Kidney (tissue), 14 donors: ENCODE data around the gene PLSCR1. TPM values are rescaled to one million over a fixed set of nuclear protein-coding genes. Genes with fewer than 3 reads are reported as not detected.

Source experiments
- DNase-seq, 5 donors: peaks; one replicate each; pipeline ENCODE4 v3.0.0-alpha.2; 2013 to 2020
- FAIRE-seq: peaks from 2 replicates; lab custom pipeline; 2012; peaks lifted over from hg19 to GRCh38; lab: Jason Lieb, UNC
- H3K27ac ChIP-seq, 2 donors: one replicate each; pipeline ENCODE4 v1.7.0; 2013; ENCODE audit warnings: low read depth in 2 of 2, low read length in 2 of 2, inconsistent platforms in 1 of 2
- H3K27me3 ChIP-seq: one replicate; pipeline ENCODE4 v1.7.1; 2013; ENCODE audit warnings: low read length, inconsistent platforms; ENCODE audit not compliant: control insufficient read depth, insufficient read depth
- H3K36me3 ChIP-seq, 3 donors: one replicate each; pipeline versions ENCODE4 v1.7.0 to v1.7.1; 2013; ENCODE audit warnings: low read length in 3 of 3, control low read depth in 1 of 3, inconsistent platforms in 1 of 3; ENCODE audit not compliant: insufficient read depth in 3 of 3, control insufficient read depth in 2 of 3
- H3K4me1 ChIP-seq, 3 donors: one replicate each; pipeline versions ENCODE4 v1.7.0 to v1.7.1; 2013; ENCODE audit warnings: low read length in 3 of 3, inconsistent platforms in 1 of 3, low read depth in 1 of 3; ENCODE audit not compliant: control insufficient read depth in 2 of 3, insufficient read depth in 2 of 3
- H3K4me3 ChIP-seq, 3 donors: one replicate each; pipeline versions ENCODE4 v1.7.0 to v1.8.1; 2013; ENCODE audit warnings: low read length in 3 of 3, control low read depth in 1 of 3, inconsistent platforms in 1 of 3
- H3K9ac ChIP-seq, 3 donors: one replicate each; pipeline versions ENCODE4 v1.7.0 to v1.7.1; 2013; ENCODE audit warnings: low read length in 3 of 3, control low read depth in 1 of 3, inconsistent platforms in 1 of 3
- H3K9me3 ChIP-seq, 3 donors: one replicate each; pipeline versions ENCODE4 v1.7.0 to v1.7.1; 2013; ENCODE audit warnings: low read length in 3 of 3, control low read depth in 1 of 3, inconsistent platforms in 1 of 3; ENCODE audit not compliant: control insufficient read depth in 2 of 3, insufficient read depth in 1 of 3
- intact Hi-C: fragments of 100-400 bp; cut with DNase I; formaldehyde crosslinking; loops from one replicate; pipeline ENCODE4 v1.11.1; 2022
- polyA plus RNA-seq: library from polyadenylated mRNA; stranded (reverse); fragments of 350-450 nt; fragmentation: Illumina TruSeq; extraction: RNeasy Lipid Tissue Mini Kit (QIAGEN cat#74804); gene quantifications from one replicate; pipeline ENCODE4 v1.2.3, GENCODE V29; 2014; ENCODE audit warnings: low read depth, low replicate concordance; ENCODE audit not compliant: insufficient read depth
- total RNA-seq: library from RNA; stranded (reverse); fragmentation: NEBNext Ultra II Directional; extraction: Animal tissue kit (Norgen Biotek cat#: 25700); gene quantifications from one replicate; pipeline ENCODE4 v1.2.1, GENCODE V29; 2021
- TF ChIP-seq, protein P1 (sequence below): IDR thresholded peaks from 3 replicates; pipeline ENCODE4 v1.5.1; 2012; ENCODE audit warnings: mild to moderate bottlenecking, moderate library complexity, borderline replicate concordance; ENCODE audit not compliant: insufficient read depth; ENCODE audit errors: extremely low read depth
- donor health status: control.
- donor health status: control.
- donor health status: control.
- donor health status: control.
- donor health status: control.
- donor health status: DM: yes; HTN: yes; CAD: no.
- donor health status: Normal renal cell carcinoma (clear cell type).

The PLSCR1 gene
- total and polyA plus RNA-seq, 2 donors from 2014 or later: 53.5 to 266 TPM

DNA sequence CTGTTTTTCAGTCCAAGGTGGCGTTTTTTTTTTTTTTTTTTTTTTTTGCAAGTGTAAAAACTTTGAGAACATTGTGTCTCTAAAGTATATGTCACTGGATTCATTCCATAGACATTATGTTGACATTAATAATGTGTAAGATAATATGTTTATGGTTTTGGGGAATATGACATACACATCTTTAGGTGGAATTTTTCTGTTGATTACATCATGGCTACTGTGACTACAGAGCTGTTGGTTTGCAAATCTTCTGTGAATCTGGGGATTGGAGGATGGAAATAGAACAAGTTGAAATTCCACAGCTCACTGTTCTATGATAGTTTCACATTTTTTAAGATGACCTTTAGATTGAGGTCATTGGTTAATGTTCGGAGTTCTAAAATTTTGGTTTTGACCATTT, 50.6 kb downstream of the PLSCR1 start:
- no peak overlapping the region for H3K27ac ChIP-seq
- peaks cover 0 to 12% (median 0%) of the 10 kb centered on the region in 3 donors for H3K9me3 ChIP-seq
- TF ChIP-seq, protein P1, sequence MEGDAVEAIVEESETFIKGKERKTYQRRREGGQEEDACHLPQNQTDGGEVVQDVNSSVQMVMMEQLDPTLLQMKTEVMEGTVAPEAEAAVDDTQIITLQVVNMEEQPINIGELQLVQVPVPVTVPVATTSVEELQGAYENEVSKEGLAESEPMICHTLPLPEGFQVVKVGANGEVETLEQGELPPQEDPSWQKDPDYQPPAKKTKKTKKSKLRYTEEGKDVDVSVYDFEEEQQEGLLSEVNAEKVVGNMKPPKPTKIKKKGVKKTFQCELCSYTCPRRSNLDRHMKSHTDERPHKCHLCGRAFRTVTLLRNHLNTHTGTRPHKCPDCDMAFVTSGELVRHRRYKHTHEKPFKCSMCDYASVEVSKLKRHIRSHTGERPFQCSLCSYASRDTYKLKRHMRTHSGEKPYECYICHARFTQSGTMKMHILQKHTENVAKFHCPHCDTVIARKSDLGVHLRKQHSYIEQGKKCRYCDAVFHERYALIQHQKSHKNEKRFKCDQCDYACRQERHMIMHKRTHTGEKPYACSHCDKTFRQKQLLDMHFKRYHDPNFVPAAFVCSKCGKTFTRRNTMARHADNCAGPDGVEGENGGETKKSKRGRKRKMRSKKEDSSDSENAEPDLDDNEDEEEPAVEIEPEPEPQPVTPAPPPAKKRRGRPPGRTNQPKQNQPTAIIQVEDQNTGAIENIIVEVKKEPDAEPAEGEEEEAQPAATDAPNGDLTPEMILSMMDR: no peak
- FAIRE-seq (no peak), DNase-seq (no peak)
- H3K9ac ChIP-seq: no peak overlapping the region
- H3K4me1 ChIP-seq: no peaks in the 10 kb centered on the region
- no peaks in the 10 kb centered on the region for H3K27me3 ChIP-seq
- H3K36me3 ChIP-seq: no peaks in the 10 kb centered on the region
- no peak overlapping the region for H3K4me3 ChIP-seq
- intact Hi-C loops: no loop called here

DNA sequence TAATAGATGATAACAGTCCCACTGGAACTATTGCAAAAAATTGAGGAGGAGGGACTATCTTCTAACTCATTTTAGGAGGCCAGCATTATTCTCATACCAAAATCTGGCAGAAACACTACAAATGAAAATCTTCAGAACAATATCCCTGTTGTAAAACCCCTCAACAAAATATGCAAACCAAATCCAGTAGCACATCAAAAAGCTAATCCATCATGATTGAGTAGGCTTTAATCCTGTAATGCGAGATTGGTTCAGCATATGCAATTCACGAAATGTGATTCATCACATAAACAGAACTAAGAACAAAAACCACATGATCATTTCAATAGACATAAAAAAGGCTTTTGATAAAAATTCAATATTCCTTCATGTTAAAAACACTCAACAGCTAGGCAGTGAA, 51.2 kb downstream of the PLSCR1 start:
- peaks cover 0 to 12% (median 0%) of the 10 kb centered on the region in 3 donors for H3K9me3 ChIP-seq
- H3K4me1 ChIP-seq: no peaks in the 10 kb centered on the region
- H3K9ac ChIP-seq: no peak overlapping the region
- no peaks in the 10 kb centered on the region for H3K36me3 ChIP-seq
- H3K4me3 ChIP-seq: no peak overlapping the region
- no peaks in the 10 kb centered on the region for H3K27me3 ChIP-seq
- no peak for DNase-seq
- TF ChIP-seq, protein P1: no peak
- H3K27ac ChIP-seq: no peak overlapping the region
- FAIRE-seq: no peak
- intact Hi-C loops: no loop called here

GRCh38 chr3:146491303-146491702, 53.1 kb downstream of the PLSCR1 start:
- TF ChIP-seq, protein P1: no peak
- no peak overlapping the region for H3K27ac ChIP-seq
- no peak for DNase-seq
- peaks cover 0 to 12% (median 0%) of the 10 kb centered on the region in 3 donors for H3K9me3 ChIP-seq
- H3K4me1 ChIP-seq: no peaks in the 10 kb centered on the region
- intact Hi-C loops: no loop called here
- H3K27me3 ChIP-seq: no peaks in the 10 kb centered on the region
- H3K9ac ChIP-seq: no peak overlapping the region
- no peak overlapping the region for H3K4me3 ChIP-seq
- FAIRE-seq: no peak
- H3K36me3 ChIP-seq: no peaks in the 10 kb centered on the region

DNA sequence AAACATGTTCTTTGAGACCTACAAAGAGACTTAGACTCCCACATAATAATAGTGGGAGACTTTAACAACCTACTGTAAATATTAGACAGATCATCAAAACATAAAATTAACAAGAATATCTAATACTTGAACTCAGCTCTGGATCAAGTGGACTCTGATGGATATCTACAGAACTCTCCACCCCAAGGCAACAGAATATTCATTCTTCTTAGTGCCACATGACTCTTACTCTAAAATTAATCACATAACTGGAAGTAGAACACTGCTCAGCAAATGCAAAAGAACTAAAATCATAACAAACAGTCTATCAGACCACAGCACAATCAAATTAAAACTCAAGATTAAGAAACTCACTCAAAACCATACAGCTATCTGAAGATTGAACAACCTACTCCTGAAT, 59.1 kb downstream of the PLSCR1 start:
- H3K27me3 ChIP-seq: no peaks in the 10 kb centered on the region
- no peaks in the 10 kb centered on the region for H3K36me3 ChIP-seq
- H3K27ac ChIP-seq: no peak overlapping the region
- no peak overlapping the region for H3K4me3 ChIP-seq
- H3K4me1 ChIP-seq: no peaks in the 10 kb centered on the region
- DNase-seq (no peak), FAIRE-seq (no peak)
- no peak overlapping the region for H3K9ac ChIP-seq
- TF ChIP-seq, protein P1: no peak
- intact Hi-C loops: no loop called here
- peaks cover 0 to 7% (median 0%) of the 10 kb centered on the region in 3 donors for H3K9me3 ChIP-seq
